Liver (tissue), 9 donors: Measurements from ENCODE around the gene SERPINA7. TPM values are rescaled to one million over a fixed set of nuclear protein-coding genes. Genes with fewer than 3 reads are reported as not detected.

Experiments used
- DNase-seq: peaks from one replicate; pipeline ENCODE4 v3.0.0-alpha.2; 2017; ENCODE audit warnings: low spot score
- H3K27ac ChIP-seq, 2 donors: one replicate each; pipeline ENCODE4 v1.7.0; 2013; ENCODE audit warnings: inconsistent platforms in 2 of 2, low read length in 2 of 2, control low read depth in 1 of 2, low read depth in 1 of 2, mild to moderate bottlenecking in 1 of 2
- H3K27me3 ChIP-seq, 4 donors: one replicate each; pipeline versions ENCODE4 v1.6.1 to v1.7.0; 2013; ENCODE audit warnings: low read length in 3 of 4, inconsistent platforms in 1 of 4, mild to moderate bottlenecking in 1 of 4, moderate library complexity in 1 of 4; ENCODE audit not compliant: control insufficient read depth in 4 of 4, insufficient read depth in 4 of 4
- H3K36me3 ChIP-seq, 4 donors: one replicate each; pipeline versions ENCODE4 v1.6.1 to v1.7.0; 2013; ENCODE audit warnings: low read length in 3 of 4, mild to moderate bottlenecking in 3 of 4, low read depth in 1 of 4, moderate library complexity in 1 of 4; ENCODE audit not compliant: control insufficient read depth in 4 of 4, insufficient read depth in 3 of 4
- H3K4me1 ChIP-seq, 4 donors: one replicate each; pipeline versions ENCODE4 v1.6.1 to v1.7.0; 2013; ENCODE audit warnings: low read length in 3 of 4, mild to moderate bottlenecking in 3 of 4, moderate library complexity in 1 of 4; ENCODE audit not compliant: control insufficient read depth in 4 of 4, insufficient read depth in 4 of 4
- H3K4me3 ChIP-seq, 3 donors: one replicate each; pipeline versions ENCODE4 v1.6.1 to v1.7.0; 2013; ENCODE audit warnings: low read length in 3 of 3, control low read depth in 1 of 3, low read depth in 1 of 3, mild to moderate bottlenecking in 1 of 3
- H3K9ac ChIP-seq, 2 donors: one replicate each; pipeline ENCODE4 v1.7.0; 2013; ENCODE audit warnings: low read length in 2 of 2, mild to moderate bottlenecking in 2 of 2, moderate library complexity in 2 of 2, control low read depth in 1 of 2, low read depth in 1 of 2
- H3K9me3 ChIP-seq, 4 donors: one replicate each; pipeline versions ENCODE4 v1.6.1 to v1.7.0; 2013; ENCODE audit warnings: low read length in 3 of 4; ENCODE audit not compliant: control insufficient read depth in 4 of 4
- FOXA1 ChIP-seq: IDR thresholded peaks from 2 replicates; pipeline ENCODE4 v1.6.1; 2016; ENCODE audit warnings: antibody characterized with exemption
- FOXA2 ChIP-seq: IDR thresholded peaks from 2 replicates; pipeline ENCODE4 v1.6.1; 2016; ENCODE audit warnings: antibody characterized with exemption
- GABPA ChIP-seq, 2 donors: IDR thresholded peaks in 1 of 2; conservative IDR thresholded peaks in 1 of 2; 2 replicates each; pipeline ENCODE4 v1.6.1; 2016; ENCODE audit warnings: antibody characterized with exemption in 2 of 2, mild to moderate bottlenecking in 1 of 2, moderate library complexity in 1 of 2
- HNF4A ChIP-seq, 2 donors: conservative IDR thresholded peaks; 2 replicates each; pipeline ENCODE4 v1.6.1; 2016; ENCODE audit warnings: antibody characterized with exemption in 2 of 2, mild to moderate bottlenecking in 2 of 2
- HNF4G ChIP-seq: IDR thresholded peaks from 2 replicates; pipeline ENCODE4 v1.6.1; 2016; ENCODE audit warnings: antibody characterized with exemption
- JUND ChIP-seq, 2 donors: IDR thresholded peaks; 2 replicates each; pipeline ENCODE4 v1.6.1; 2016; ENCODE audit warnings: antibody characterized with exemption in 2 of 2
- NR2F2 ChIP-seq: IDR thresholded peaks from 2 replicates; pipeline ENCODE4 v1.6.1; 2016; ENCODE audit warnings: antibody characterized with exemption
- RAD21 ChIP-seq, 2 donors: IDR thresholded peaks; 2 replicates each; pipeline ENCODE4 v1.6.1; 2016; ENCODE audit warnings: antibody characterized with exemption in 2 of 2, mild to moderate bottlenecking in 2 of 2
- RXRA ChIP-seq, 2 donors: IDR thresholded peaks; 2 replicates each; pipeline ENCODE4 v1.6.1; 2017 to 2018; ENCODE audit warnings: antibody characterized with exemption in 2 of 2, mild to moderate bottlenecking in 1 of 2
- SP1 ChIP-seq: IDR thresholded peaks from 2 replicates; pipeline ENCODE4 v1.6.1; 2018; ENCODE audit warnings: antibody characterized with exemption, mild to moderate bottlenecking
- TAF1 ChIP-seq: conservative IDR thresholded peaks from 2 replicates; pipeline ENCODE4 v1.6.1; 2016; ENCODE audit warnings: antibody characterized with exemption, mild to moderate bottlenecking
- YY1 ChIP-seq: IDR thresholded peaks from 2 replicates; pipeline ENCODE4 v1.6.1; 2016; ENCODE audit warnings: antibody characterized with exemption, mild to moderate bottlenecking
- ZBTB33 ChIP-seq: IDR thresholded peaks from 2 replicates; pipeline ENCODE4 v1.6.1; 2016; ENCODE audit warnings: antibody characterized with exemption
- WGBS: extraction: QIAGEN DNeasy Blood & Tissue Kit; methylation state at CpG from one replicate; pipeline ENCODE4 v1.1.7; 2013; 5-methylcytosine and 5-hydroxymethylcytosine counted together
- polyA plus RNA-seq, 2 donors: library from polyadenylated mRNA; stranded (reverse) in 1 of 2; unstranded in 1 of 2; fragments of 200-250 nt in 1 of 2; fragments of >200 nt in 1 of 2; fragmentation: Nextera tagmentation in 1 of 2; extraction: Ambion mirVana in 1 of 2; gene quantifications; one replicate each; pipeline versions ENCODE4 v1.2.1 to v1.2.3, GENCODE V29; 2013 to 2015
- total RNA-seq, 2 donors: library from RNA; depleted of rRNA; stranded (reverse); fragments of >200 nt; gene quantifications; one replicate each; pipeline ENCODE4 v1.2.3, GENCODE V29; 2014
- TF ChIP-seq, protein P1 (sequence below): fragments of 150-350 bp; IDR thresholded peaks from 2 replicates; pipeline ENCODE4 v1.5.1; 2017; ENCODE audit warnings: improper control_type of control experiment, low read depth, low read length; ENCODE audit not compliant: missing input control
- TF ChIP-seq, protein P2 (sequence below): IDR thresholded peaks from 2 replicates; pipeline ENCODE4 v1.6.1; 2016; ENCODE audit warnings: antibody characterized with exemption
- donor health status: healthy.
- donor health status: healthy.
- donor health status: healthy.
- donor health status: healthy.
- donor health status: healthy.

The SERPINA7 gene
- total and polyA plus RNA-seq, 4 donors, result 158 to 325 (median 203) TPM

DNA sequence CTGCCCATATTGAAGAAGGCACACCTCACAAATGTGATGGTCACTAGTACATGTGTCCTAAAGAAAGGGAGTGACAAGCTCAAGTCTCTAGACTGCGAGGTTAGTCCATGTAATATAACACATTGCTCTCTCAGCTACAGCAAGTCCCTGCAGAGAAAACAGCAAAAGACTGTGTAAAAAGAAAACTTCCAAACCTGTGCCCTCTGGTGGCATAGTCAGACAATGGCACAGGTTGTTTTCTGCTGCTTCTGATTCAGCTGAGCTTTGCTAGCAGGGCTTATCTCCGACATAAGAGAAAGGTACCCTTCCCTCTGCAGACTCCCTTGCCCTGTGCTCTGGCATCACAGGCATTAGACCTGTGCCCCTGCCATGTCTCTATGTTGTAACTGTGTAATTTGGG lies 1.4 kb upstream of the SERPINA7 start:
- peak; percentile 69 to 84 for TF ChIP-seq RAD21 (IDR thresholded peaks at IDR 0.05)
- no peak for TF ChIP-seq JUND (IDR thresholded peaks at IDR 0.05)
- TF ChIP-seq, protein P1, sequence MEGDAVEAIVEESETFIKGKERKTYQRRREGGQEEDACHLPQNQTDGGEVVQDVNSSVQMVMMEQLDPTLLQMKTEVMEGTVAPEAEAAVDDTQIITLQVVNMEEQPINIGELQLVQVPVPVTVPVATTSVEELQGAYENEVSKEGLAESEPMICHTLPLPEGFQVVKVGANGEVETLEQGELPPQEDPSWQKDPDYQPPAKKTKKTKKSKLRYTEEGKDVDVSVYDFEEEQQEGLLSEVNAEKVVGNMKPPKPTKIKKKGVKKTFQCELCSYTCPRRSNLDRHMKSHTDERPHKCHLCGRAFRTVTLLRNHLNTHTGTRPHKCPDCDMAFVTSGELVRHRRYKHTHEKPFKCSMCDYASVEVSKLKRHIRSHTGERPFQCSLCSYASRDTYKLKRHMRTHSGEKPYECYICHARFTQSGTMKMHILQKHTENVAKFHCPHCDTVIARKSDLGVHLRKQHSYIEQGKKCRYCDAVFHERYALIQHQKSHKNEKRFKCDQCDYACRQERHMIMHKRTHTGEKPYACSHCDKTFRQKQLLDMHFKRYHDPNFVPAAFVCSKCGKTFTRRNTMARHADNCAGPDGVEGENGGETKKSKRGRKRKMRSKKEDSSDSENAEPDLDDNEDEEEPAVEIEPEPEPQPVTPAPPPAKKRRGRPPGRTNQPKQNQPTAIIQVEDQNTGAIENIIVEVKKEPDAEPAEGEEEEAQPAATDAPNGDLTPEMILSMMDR, result peak; percentile 61
- TF ChIP-seq HNF4A (conservative IDR thresholded peaks at IDR 0.05), result peak in 1 of 2 donors; percentile 19
- Histone ChIP-seq H3K4me3 (no peak overlapping the region), H3K4me1 (peaks cover 3 to 23% (median 14%) of the 10 kb centered on the region in 4 donors), H3K9me3 (no peaks in the 10 kb centered on the region), H3K36me3 (no peaks in the 10 kb centered on the region), H3K27ac (no peak overlapping the region), H3K27me3 (no peaks in the 10 kb centered on the region), H3K9ac (no peak overlapping the region)
- 12% methylated on average over 2 of the region's 2 CpGs for WGBS
- no peak for DNase-seq

GRCh38 chrX:106037835-106038473 lies 573 bp downstream of the SERPINA7 start:
- DNase-seq, result no peak
- Histone ChIP-seq H3K9ac (peak overlapping the region in 1 of 2 donors; percentile 49), H3K4me1 (peaks cover 3 to 25% (median 15%) of the 10 kb centered on the region in 4 donors), H3K27me3 (no peaks in the 10 kb centered on the region), H3K36me3 (peaks cover 0 to 3% (median 2%) of the 10 kb centered on the region in 4 donors), H3K27ac (peak overlapping the region in 1 of 2 donors; percentile 42), H3K9me3 (no peaks in the 10 kb centered on the region), H3K4me3 (peak overlapping the region; percentile 64 to 75 (median 66))
- 35% methylated on average over 1 of the region's 1 CpG for WGBS
- TF ChIP-seq, protein P1, result no peak
- TF ChIP-seq RXRA (IDR thresholded peaks at IDR 0.05) (no peak), SP1 (no peak), NR2F2 (no peak), ZBTB33 (no peak), JUND (IDR thresholded peaks at IDR 0.05) (no peak)
- TF ChIP-seq, protein P2, sequence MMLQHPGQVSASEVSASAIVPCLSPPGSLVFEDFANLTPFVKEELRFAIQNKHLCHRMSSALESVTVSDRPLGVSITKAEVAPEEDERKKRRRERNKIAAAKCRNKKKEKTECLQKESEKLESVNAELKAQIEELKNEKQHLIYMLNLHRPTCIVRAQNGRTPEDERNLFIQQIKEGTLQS, result no peak

GRCh38 chrX:106036716-106037115 lies 1.8 kb downstream of the SERPINA7 start:
- Histone ChIP-seq H3K36me3 (peaks cover 0 to 3% (median 2%) of the 10 kb centered on the region in 4 donors), H3K27me3 (no peaks in the 10 kb centered on the region), H3K27ac (no peak overlapping the region), H3K9me3 (no peaks in the 10 kb centered on the region), H3K4me1 (peaks cover 3 to 25% (median 15%) of the 10 kb centered on the region in 4 donors), H3K4me3 (peak overlapping the region; percentile 58 to 66 (median 64)), H3K9ac (no peak overlapping the region)
- no peak for DNase-seq
- 27% methylated on average over 1 of the region's 1 CpG for WGBS
- TF ChIP-seq TAF1 (no peak), NR2F2 (no peak), FOXA1 (no peak), YY1 (no peak), HNF4A (conservative IDR thresholded peaks at IDR 0.05) (no peak), FOXA2 (no peak), GABPA (IDR thresholded peaks at IDR 0.05 in 1 of 2, conservative IDR thresholded peaks at IDR 0.05 in 1 of 2) (no peak), HNF4G (no peak), ZBTB33 (no peak)
- TF ChIP-seq, protein P2, result no peak
- TF ChIP-seq, protein P1, result no peak
